GM19043 (cell line): Measurements from ENCODE around the gene KCNJ12.
"Not testable (repeated sequence)": the region's sequence is repeated elsewhere in the genome, so short reads cannot be mapped to it uniquely, and the experiment has no call there.

Experiments used
- ATAC-seq: cut with Tn5 transposase; IDR thresholded peaks from one replicate; pipeline ENCODE4 v1.9.1; 2021; ENCODE audit warnings: low read depth; ENCODE audit not compliant: unreplicated experiment

The KCNJ12 gene

DNA sequence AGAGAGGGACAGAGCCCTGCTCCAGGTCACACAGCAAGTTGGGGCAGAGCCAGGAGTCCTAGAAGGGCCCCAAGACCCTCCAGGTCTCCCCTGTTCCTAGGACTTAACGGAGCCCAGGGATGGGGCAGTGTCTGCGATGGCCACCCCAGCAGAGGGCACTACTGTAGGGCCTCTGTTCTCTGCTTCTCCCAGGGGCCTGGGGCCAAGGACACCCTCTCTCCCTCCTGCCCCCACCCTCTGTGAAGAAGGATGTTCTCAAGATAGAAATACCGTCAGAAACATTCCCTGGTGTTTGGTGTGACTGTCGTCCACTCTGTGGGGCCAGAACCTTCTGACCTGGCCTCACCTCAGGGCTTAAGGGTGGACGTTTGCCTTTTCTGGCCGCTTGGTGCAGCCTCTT is 28.4 kb downstream of the KCNJ12 start:
- not testable (repeated sequence) for ATAC-seq

DNA sequence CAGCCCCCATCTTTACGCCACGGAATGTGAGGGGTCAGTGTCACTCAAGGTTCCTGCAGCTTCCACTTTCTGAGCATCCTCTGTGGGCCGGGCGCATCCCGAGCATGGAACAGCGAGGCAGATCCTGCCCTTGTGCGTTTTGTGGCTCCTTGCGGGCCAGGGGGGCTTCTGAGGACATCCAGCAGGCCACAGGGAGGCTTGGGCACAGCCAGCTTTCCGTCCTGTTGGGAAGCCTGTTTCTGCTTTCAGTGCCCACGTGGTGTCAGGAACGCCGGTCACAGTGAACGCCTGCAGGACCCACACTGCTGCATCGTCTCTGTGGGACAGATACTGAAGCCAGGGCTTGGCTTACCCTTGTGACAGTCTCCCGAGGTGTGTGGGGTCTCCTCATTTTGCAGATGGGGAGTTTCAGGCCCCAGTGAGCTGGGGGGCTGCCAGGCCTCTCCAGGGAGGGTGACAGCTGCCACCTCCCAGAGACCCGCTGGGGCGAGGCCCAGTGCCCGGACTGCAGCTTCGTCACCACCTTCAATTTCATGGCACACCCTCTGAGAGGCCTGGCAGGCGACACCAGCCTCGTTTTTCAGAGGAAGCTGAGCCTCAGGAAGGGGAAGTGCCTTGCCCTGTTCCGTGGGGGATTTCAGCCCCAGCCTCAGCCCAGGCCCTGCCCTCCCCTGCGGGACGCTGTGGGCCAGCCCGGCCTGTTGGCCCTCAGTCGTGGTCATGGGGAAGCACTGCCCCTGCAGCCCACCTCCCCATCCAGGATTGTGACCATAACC is 29.0 kb downstream of the KCNJ12 start:
- ATAC-seq, result not testable (repeated sequence)

DNA sequence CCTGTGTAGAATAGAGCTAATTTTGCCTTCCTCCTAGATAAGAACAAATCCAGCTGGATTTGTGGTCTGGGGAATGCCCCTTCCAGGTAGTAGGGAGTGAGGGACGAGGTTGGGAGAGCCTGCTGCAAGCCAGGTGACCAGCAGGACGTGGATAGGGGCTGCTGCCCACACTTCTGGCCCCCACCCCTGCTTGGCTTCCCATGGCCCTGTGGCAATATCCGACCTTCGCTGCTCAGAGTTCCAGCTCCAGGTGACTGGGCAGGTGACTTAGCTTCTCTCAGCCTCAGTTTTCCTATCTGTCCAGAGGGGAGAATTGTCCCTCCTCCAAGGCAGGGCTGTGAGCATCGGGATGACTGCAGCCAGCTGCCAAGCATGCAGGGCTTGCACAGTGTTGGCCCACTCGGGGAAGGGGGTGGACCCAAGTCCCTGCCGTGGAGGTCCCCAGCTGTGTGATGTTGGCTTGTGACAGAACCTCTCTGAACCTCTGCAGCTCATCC is 29.8 kb downstream of the KCNJ12 start:
- not testable (repeated sequence) for ATAC-seq

DNA sequence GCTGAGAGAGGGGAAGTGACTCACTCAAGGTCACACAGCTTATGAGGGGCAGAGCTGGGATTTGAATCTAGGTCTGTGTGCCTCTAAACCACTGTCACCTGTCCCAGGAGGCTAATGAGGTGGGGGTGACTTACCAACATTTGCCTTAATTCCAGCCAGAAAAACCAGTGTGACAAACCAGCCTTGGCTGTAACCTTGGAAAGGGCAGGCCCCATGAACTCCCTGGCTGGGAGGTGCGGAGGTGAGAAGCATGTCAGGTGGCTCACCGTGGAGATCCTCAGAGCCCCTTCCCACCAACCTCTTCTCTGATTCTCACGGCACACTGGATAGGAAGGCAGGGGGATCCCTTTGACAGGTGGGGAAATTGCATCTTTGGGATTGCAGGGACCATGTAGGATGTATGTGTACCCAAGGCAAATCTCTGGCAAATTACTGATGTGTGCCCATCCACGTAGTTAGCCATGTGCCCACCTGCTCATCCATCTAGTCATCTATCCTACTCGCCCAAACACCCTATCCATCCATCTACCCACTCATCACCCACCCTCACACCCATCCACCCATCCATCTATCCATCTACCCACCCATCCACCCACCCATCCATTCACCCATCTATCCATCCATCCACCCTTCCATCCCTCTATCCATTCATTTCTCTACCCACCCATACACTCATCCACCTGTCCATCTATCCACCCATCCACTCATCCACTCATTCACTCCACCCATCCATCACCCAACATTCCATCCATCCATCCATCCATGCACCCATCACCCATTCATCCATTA is 30.7 kb downstream of the KCNJ12 start:
- ATAC-seq, result not testable (repeated sequence)

DNA sequence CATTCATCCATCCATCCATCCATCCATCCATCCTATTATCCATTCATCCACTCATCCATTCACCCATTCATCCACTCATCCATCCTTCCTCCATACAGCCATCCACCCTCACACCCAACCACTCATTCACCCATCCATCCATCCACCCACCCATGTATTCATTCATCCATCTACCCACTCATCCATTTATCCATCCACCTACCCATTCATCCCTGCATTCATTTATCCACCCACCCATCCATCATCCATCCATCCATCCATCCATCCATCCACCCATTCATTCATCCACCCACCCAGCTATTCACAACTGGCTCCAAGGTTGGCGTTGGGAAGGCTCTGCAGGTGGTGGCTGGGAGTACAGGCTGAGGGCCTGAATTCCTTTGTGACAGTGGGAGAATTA is 31.6 kb downstream of the KCNJ12 start:
- ATAC-seq, result not testable (repeated sequence)

DNA sequence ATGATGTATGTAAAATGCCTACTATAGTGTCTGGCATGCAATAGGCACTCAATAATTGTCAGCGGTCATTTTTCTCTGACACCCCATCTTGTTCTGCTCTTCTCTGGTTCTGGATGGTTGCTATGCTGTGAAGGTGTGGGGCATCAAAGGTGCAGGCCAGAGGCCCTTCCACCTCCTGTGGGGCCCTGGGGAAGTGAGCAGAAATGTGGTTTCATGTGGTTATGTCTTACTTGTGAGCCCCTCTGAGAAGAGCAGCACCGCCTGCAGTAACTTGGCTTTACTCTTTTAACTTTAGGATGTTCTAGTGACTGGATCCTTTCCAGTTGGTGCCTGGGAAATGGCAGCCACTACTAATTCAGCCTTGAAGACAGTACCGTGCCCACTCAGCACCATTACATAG is 32.1 kb downstream of the KCNJ12 start:
- not testable (repeated sequence) for ATAC-seq

DNA sequence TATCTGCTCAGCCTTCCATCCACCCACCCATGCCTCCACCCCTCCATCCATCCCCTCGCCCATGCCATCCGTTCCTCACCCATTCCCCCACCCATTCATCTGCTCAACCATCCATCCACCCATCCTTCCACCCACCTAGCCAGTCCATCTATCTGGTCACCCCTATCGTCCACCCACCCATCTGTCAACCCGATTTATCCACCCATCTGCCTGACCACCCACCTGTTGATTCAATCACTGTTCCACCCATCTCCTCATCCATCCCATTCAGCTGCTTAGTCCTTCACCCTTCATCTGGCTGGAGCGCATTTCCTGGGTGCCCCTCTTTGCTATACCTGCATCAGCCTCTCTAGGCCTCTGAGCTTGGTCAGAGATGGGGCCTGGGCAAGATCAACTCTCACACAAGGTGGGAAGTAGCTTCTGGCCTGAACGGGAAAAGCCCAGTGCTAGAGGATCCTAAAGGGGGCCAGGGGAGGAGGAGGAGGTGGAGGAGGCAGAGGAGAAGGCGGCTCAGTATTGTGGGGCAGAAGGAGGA is 32.7 kb downstream of the KCNJ12 start:
- ATAC-seq, result not testable (repeated sequence)

DNA sequence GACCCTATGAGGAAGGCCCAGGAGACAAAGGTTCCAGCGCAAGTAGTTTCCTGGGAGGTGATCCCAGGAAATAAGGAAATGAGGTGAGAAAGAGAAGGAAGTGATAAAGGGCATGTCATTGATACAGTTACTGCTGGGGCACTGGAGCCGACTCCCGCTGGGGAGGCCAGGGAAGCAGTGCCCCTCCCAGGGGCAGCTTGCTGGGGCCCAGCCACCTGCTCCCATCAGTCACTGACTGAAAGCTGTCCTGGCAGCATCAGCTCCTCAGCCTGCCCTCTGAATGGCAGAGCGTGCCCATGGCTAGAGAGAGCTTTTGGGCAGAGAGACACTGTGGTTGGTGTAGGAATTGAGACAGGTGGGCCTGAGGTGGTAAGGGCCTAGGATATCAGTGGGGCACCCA is 33.2 kb downstream of the KCNJ12 start:
- not testable (repeated sequence) for ATAC-seq

DNA sequence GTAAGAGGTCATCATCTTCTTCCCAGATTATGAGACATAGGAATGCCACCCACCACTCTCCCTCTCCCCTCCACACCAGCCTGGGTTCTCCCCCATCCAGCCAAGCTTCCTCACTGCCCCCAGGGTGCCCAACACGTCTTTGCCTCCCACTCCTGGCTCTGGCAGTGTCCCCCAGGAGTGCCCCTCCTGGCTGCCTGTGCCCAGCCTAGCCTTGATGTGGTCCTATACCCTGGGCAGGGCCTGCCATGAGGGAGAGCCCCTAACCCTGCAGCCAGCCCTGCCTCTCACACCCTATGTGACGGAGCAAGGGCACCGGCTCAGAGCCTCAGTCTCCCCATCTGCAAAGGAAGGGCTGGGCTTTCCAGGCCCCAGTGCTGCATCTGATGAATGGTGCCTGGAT is 33.8 kb downstream of the KCNJ12 start:
- not testable (repeated sequence) for ATAC-seq

DNA sequence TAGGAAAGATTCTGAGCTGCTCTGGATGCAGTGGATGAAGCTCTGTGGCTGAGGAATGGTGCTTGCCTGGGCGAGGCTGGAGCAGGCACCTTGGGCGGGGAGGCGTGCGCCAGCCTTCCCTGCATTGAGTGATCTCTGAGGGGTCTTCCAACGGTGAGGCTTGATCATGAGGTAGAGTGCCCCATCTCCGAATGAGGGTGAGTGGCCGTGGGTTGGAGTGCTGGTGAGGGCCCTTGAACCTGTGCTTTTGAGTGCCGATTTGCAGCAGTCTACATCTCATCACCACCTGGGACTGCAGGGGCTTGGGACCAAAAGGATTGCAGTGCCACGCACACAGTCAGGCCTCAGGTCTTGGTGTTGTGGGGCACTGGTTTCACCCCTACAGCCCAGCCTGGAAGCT is 34.2 kb downstream of the KCNJ12 start:
- ATAC-seq, result not testable (repeated sequence)

DNA sequence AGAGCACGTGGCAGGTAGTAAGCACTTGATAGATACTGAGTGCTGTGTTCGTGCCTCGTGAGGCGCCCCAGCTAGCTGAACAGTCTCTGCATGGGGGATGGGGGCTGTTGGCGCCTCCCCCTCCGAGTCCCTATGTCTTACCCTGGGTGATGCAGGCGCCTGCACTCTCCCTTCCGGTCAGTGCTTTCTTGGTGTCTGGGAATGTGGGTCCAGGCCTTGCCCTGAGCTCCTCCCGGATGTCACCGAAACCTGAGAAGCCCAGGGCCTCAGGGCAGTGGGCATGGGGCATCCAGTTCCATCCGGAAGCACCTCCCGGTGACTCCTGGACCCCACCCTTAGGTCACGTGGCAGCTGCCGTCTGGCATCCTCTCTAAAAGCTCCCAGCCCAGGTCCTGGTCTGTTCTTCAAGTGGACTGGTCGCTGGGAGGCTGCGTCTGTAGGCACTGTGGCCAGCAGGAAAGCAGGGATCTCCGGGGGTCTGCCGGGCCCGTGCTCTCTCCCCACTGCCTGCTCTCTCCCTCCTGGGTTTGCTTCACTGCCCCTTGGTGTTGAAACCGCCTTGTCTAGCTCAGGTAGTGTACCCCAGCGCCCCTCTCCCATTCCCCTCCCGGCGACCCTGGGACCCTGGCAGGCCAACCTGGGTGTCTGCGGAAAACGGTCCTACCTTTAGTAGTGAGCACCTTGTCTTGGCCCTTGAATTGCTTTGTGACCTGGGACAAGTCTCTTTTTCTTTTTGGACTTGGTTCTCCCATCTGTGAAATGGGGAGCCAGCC is 34.9 kb downstream of the KCNJ12 start:
- ATAC-seq, result not testable (repeated sequence)

DNA sequence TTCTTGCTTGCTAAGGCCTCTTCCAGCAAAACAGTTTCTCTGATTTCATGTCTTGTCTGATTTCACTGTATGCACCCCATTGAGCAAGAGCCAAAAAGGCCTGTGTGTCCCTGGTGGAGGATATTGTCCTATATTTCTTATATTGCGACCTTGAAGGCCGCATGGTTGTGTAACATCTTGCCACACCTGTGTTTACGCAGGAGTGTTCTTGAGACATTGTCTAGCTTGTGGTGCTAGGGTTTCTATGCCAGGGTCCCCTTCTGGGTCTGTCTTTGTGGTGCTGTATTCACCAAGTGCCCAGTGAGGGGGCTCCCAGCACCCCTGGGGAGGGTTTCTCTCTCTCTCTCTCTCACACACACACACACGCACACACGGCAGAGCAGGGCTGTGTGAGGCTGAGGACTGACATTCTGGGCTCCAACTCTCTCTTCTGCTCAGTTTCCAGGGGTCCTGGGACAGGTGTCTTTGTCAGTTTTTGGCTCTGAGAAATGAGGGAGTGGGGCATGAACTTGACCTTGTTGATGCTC is 35.6 kb downstream of the KCNJ12 start:
- not testable (repeated sequence) for ATAC-seq

DNA sequence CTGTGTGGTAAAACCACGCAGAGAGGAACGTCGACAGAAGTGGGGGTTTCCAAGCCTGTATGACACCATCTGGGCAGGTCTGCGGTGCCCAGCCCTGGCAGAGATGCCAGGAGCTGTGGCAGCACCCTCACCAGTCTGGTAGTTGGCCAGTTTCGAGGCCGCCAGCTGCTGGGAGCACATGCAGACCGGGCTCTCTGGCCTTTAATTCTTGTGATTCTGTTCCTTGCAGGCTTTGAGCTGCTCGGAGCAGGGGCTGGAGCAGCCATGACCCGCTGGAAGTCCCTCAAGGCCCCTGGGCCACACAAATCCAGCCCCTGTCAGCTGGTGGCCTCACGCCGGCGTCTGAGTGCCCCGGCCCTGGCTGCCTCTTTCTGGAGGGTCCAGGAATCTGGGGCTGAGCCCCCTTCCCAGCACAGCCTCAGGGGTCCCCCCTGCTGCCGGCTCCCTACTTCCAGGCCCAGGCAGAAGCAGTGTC is 36.1 kb downstream of the KCNJ12 start:
- not testable (repeated sequence) for ATAC-seq

DNA sequence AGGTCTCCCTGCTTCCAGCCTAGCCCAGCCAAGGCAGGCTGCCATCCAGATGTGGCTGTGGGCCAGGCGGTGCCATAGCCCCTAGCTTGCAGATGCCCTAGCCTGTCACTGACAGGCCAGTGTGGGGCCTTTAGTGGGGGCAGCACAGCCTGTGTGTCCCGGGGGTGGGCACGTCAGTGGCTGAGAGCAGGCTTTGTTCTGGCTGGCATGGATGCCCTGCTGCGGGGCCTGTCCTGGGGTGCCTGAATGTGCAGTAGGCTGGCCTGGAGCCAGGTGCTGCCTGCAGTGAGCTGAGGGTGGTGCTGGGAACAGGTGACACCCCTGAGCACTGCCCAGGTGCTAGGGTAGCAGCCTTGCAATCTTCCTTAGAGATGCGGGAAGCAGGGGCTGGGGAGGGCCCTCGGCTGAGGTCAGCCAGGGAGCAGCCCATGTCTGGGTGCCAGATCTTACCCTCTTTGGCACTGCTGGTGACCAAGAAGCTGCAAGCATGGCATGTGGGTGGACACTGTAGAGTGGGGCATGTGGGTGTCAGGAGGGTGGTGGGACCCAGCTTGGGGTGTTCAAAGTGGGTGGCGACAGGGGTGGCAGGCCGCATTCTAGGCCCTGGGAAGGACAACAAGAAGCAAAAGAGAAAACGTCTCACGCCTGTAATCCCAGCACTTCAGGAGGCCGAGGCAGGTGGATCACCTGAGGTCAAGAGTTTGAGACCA is 37.6 kb downstream of the KCNJ12 start:
- ATAC-seq, result not testable (repeated sequence)

DNA sequence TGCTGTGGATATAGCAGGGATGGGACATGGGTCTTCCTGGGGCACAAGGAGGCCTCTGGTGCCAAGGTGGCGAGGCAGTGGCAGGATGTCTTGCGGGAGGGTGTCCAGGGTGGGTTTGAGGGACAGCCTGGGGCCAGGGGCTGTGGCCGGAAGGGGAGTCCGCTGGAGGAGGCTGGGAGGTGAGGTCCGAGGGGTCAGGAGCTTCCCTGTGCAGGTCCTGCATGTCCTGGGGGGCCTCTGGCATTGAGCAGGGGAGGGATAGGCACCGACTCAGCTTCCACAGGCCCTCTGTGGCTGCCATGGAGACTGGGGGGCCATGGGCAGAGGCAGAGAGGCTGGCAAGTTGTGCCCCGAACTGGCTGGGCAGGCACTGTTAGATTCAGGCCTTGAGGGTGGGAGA is 38.5 kb downstream of the KCNJ12 start:
- ATAC-seq, result not testable (repeated sequence)

DNA sequence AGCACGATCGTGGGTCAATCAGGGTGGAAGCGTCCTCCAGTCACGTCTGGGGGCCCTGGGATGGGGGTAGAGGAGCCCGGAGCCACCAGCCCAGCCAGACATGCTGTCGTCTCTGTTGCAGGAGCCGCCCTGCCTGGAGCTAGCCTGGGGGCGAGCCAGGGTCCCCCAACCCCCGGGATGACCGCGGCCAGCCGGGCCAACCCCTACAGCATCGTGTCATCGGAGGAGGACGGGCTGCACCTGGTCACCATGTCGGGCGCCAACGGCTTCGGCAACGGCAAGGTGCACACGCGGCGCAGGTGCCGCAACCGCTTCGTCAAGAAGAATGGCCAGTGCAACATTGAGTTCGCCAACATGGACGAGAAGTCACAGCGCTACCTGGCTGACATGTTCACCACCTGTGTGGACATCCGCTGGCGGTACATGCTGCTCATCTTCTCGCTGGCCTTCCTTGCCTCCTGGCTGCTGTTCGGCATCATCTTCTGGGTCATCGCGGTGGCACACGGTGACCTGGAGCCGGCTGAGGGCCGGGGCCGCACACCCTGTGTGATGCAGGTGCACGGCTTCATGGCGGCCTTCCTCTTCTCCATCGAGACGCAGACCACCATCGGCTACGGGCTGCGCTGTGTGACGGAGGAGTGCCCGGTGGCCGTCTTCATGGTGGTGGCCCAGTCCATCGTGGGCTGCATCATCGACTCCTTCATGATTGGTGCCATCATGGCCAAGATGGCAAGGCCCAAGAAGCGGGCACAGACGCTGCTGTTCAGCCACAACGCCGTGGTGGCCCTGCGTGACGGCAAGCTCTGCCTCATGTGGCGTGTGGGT is 39.2 kb downstream of the KCNJ12 start:
- ATAC-seq, result not testable (repeated sequence)

DNA sequence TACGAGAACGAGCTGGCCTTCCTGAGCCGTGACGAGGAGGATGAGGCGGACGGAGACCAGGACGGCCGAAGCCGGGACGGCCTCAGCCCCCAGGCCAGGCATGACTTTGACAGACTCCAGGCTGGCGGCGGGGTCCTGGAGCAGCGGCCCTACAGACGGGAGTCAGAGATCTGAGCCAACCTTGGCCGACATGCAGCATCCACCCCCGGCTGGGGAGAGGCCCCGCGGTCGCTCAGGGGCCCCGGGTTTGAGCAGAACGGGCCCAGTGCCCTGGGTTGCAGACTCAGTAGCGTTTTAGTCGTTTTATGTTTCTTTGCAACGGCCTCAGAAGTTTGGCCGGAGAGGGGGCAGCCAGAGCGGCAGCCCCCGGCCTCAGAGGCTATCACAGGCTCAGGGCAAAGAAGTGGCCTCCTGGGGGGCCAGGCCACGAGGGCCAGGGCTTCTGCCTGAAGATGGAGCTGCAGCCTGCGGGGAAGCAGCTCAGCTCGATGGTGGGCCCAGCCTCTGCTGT is 40.4 kb downstream of the KCNJ12 start:
- ATAC-seq, result not testable (repeated sequence)

DNA sequence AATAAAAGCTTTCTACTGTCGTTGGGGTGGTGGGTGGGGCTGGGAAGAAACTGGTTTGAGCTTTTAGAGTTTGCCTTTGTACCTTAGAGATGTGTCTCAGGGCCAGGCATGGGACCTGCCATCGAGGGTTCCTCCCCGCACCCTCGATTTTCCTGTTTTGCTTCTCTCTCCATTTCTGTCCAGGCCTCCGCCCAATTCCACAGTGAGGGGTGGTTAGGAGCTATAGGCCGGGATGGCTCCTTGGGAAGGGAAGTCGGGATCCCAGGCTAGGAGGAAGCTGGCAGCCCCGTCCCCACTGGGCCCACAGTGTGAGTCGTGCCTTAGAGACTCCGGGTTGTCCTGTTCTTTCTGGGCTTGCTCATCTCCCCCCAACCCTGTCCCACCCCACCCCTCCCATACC is 41.2 kb downstream of the KCNJ12 start:
- ATAC-seq, result not testable (repeated sequence)
